Posterior vena cava (tissue), 2 donors: ENCODE data around the gene EOGT. TPM values are rescaled to one million over a fixed set of nuclear protein-coding genes. Genes with fewer than 3 reads are reported as not detected.

Experiments used
- DNase-seq: peaks from one replicate; pipeline ENCODE4 v3.0.0-alpha.2; 2020; ENCODE audit warnings: low spot score
- intact Hi-C, 2 donors: fragments of 100-400 bp; cut with DNase I; formaldehyde crosslinking; loops; one replicate each; pipeline versions ENCODE4 v1.14.1 to v1.14.2; 2022 to 2023
- long read RNA-seq, 2 donors: library from polyadenylated mRNA; unstranded; transcript quantifications; one replicate each; pipeline ENCODE4 v2.0.0, GENCODE V29; 2020 to 2021
- total RNA-seq, 2 donors: library from RNA; stranded (reverse); fragmentation: NEBNext Ultra II Directional; extraction: Animal tissue kit (Norgen Biotek cat#: 25700); gene quantifications; one replicate each; pipeline ENCODE4 v1.2.1, GENCODE V29; 2021
- donor health status: DM: yes; HTN: yes; CAD: no.
- donor health status: DM: yes; HTN: yes; CAD: no.

Gene EOGT
- total RNA-seq = 10 to 100 TPM; 67.6 to 87.8 TPM
- long read RNA-seq, donor 1, transcript EOGT-210 (1 exons, 1,931 nt) = major isoform, 7 of 9 reads
- long read RNA-seq, donor 1, partial matches to known transcripts = 0 of 9 reads
- long read RNA-seq, donor 1, other reads (novel, unspliced or antisense) = 2 of 9 reads
- long read RNA-seq, donor 2, full-length matches to known transcripts = 3 of 17 reads
- long read RNA-seq, donor 2, partial matches to known transcripts = 6 of 17 reads
- long read RNA-seq, donor 2, other reads (novel, unspliced or antisense) = 8 of 17 reads

- peak; percentile 97 for DNase-seq
- intact Hi-C loops = no loop called here
Measured at GRCh38 chr3:69013253-69014021, at the start of gene EOGT. TSS of gene EOGT (minus strand) at chr3:69013684. CDS start at chr3:69009846, 3,838 bp downstream.

DNA sequence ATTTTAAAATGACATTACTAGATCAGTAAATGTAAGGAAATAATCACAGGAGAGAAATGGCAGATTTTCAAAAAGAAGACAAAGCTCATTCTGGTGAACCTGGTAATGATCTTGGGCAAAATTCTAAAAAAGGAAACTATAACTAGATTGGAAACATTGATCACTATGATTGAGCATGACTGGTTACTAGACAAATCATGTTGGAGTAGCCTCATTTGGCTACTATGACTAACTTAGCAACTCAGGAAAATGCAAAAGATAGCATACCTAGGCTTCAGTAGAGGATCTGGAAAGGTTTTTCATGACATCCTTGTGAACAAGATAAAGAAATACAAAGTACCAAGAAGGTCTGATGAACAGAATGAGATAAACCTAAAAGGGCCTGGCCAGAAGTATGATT, 46.2 kb upstream of the EOGT start:
- no peak for DNase-seq
- intact Hi-C loops = no loop called here

- DNase-seq = no peak
- intact Hi-C loops = no loop called here
Measured at GRCh38 chr3:69058947-69059224, 45.4 kb upstream of the EOGT start.

- intact Hi-C loops = no loop called here
- DNase-seq = no peak
Measured at GRCh38 chr3:69058180-69058946, 44.9 kb upstream of the EOGT start.

DNA sequence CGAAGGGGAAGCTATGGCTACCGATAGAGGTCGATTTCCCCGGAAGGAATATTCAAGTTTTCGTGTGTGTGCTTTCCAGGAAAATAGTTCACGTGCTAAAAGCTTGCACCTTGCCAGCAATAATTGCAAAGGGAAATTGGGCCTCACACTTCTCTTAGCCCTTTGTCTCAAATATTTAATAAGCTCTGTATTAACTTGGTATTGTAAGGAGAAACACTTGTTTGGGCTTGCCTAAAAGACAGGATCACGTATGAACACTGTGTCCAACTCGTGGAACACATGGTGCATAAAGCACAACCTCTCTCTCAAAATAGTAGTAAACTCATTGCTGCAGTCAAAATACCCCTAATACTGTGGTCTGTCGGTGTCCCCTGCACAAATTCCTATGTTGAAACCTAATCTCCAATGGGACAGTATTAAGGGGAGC, 39.0 kb upstream of the EOGT start:
- no peak for DNase-seq

DNA sequence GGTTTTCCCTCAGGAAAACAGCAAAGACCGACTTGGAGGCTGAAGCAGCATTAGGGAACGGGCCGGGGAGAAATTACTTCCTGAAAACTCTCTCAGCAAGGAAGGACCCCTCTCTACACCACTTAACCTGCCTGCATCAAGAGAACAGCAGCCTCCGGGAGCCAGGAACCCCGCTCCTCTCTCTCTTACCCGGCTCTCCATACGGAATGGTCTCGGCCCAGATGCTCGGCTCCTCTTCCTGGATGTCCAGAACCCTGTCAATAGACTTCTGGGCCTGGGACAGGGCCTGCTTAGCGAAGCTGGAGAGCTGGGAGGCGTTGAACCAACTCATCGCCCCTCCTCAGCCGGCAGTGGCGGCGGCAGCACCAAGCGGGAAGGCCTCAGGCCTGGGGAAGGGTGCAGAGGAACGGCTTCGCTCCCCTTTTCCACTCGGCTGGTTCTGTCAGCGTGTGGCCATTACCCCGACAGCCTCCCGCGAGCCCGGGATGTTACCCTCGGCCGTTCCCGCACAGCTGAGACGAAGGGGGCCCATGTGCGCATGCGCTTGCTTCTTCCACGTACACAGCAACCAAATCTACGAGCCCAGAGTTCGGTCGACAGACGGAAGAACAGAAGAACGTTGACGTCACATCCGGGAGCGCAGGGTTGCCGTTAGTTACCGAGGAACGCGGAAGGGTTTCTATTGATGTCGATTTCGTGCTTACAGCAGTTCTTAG, 38.4 kb upstream of the EOGT start, which contains the start of gene TMF1:
Gene TMF1 (minus strand): TSS at position 578 of the 716 bp plus-strand sequence. CDS start 247 bp downstream, at position 331.
- intact Hi-C loops = no loop called here
- peak; percentile 100 for DNase-seq

More for the DNA sequence above, 39.0 kb upstream of the EOGT start:
- intact Hi-C loops = no loop called here

DNA sequence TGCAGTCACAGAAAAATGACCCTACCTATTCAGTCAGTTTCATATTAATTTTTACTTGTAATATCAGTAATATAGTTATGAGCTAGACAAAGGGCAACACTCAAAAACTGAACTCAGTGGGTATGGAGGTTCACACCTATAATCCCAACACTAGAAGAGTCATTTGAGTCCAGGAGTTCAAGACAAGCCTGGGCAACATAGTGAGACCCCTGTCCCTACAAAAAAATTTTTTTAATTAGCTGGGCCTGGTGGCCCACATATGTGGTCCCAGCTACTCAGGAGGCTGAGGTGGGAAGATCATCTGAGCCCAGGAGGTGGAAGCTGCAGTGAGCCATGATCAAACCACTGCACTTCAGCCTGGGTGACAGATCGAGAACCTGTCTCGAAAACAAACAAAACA, 35.5 kb upstream of the EOGT start:
- intact Hi-C loops = loop anchor here in 1 of 2 donors (2.0 kb wide), 1 partner anchor 14 kb away; no protein-coding TSS in a partner anchor
- no peak for DNase-seq

GRCh38 chr3:69044608-69045007, 31.1 kb upstream of the EOGT start:
- intact Hi-C loops = no loop called here
- no peak for DNase-seq

GRCh38 chr3:69033470-69033869, 20.0 kb upstream of the EOGT start:
- intact Hi-C loops = loop anchor here in 1 of 2 donors (5.0 kb wide), 1 partner anchor 789 kb away; no protein-coding TSS in a partner anchor
- no peak for DNase-seq

DNA sequence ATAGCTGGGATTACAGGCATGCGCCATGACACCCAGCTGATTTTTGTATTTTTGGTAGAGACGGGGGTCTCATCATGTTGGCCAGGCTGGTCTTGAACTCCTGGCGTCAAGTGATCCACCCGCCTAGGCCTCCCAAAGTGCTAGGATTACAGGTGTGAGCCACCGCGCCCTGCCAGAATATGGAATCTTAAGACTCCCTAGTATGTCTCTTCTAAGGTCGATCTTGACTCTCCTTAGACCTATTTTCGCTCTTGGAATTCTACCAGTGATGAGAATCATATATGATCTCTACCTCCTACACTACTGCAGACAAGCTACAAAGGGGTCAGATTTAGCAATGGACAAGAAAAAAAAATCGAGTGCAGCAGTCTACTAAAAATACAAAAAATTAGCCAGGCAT, 19.3 kb upstream of the EOGT start:
- no peak for DNase-seq
- intact Hi-C loops = loop anchor here in 1 of 2 donors (5.0 kb wide), 1 partner anchor 790 kb away; no protein-coding TSS in a partner anchor

GRCh38 chr3:69032142-69032541, 18.7 kb upstream of the EOGT start:
- intact Hi-C loops = loop anchor here in 1 of 2 donors (5.0 kb wide), 1 partner anchor 790 kb away; no protein-coding TSS in a partner anchor

GRCh38 chr3:69031635-69032034, 18.2 kb upstream of the EOGT start:
- DNase-seq = no peak
- intact Hi-C loops = loop anchor here in 1 of 2 donors (5.0 kb wide), 1 partner anchor 791 kb away; no protein-coding TSS in a partner anchor

More at GRCh38 chr3:69032142-69032541, 18.7 kb upstream of the EOGT start:
- no peak for DNase-seq

DNA sequence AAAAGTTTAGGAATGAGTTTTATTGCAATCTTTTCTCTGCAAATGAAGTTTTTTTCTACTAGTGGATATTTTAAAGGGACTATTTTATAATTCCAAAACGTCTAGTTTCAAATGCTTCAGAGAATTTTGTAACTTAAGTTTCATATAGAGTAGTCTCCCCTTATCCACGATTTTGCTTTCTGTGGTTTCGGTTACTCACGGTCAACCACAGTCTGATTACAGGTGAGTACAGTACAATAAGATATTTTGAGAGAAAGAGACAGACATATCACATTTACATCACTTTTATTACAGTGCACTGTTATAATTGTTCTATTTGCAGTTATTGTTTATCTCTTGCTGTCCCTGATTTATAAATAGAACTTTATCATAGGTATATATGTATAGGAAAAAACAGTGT, 7.4 kb upstream of the EOGT start:
- no peak for DNase-seq
- intact Hi-C loops = no loop called here

- intact Hi-C loops = no loop called here
- no peak for DNase-seq
Measured at GRCh38 chr3:69020424-69020823, 6.9 kb upstream of the EOGT start.

GRCh38 chr3:69016901-69017300, 3.4 kb upstream of the EOGT start:
- DNase-seq = no peak
- intact Hi-C loops = no loop called here

- intact Hi-C loops = no loop called here
- DNase-seq = no peak
Measured at GRCh38 chr3:69016102-69016501, 2.6 kb upstream of the EOGT start.

DNA sequence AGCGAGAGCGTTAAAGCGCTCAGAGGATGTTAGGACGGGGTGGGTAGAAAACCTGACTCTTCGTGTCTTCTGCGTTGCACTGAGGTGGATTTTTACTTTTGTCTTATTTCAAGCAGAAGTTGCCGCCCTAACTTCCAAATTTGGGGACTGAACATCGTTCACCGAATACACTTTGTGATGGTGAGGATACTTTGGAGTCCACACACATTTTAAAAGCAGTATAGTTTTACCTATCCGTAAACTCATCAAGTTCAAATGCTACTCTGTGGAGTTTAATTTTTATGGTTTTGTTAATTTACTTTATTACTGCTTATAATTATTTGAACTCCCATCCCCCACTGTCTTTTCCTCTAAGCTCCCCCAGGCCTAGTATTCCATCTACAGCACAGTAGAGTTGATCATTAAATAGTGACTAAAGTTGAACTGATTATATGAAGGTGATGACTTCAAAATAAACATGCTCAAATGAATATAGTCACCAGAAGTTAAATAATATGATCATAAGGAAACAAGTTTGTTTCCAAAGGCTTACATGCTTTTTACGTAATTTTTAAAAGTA, 617 bp upstream of the EOGT start:
- DNase-seq = no peak
- intact Hi-C loops = no loop called here

GRCh38 chr3:69012800-69013252, 658 bp downstream of the EOGT start:
- peak; percentile 90 for DNase-seq
- intact Hi-C loops = no loop called here
